Sigmoid colon (tissue), 4 donors: ENCODE data around the gene LARP1.

Experiments
- CTCF ChIP-seq, 4 experiments: fragments of 450-650 bp in 3 of 4; fragments of 200-600 bp in 1 of 4; IDR thresholded peaks; one replicate each; pipeline ENCODE4 v1.5.1; 2016 to 2019; ENCODE audit warnings: antibody characterized with exemption in 4 of 4, mild to moderate bottlenecking in 3 of 4, moderate library complexity in 2 of 4
- EP300 ChIP-seq, 4 donors: sonication (generic); formaldehyde crosslinking; IDR thresholded peaks; one replicate each; pipeline ENCODE4 v1.6.1; 2017; ENCODE audit warnings: antibody characterized with exemption in 4 of 4
- POLR2A ChIP-seq, 2 donors: fragments of 450-650 bp; IDR thresholded peaks; one replicate each; pipeline ENCODE4 v1.6.1; 2016; ENCODE audit warnings: antibody characterized with exemption in 2 of 2, mild to moderate bottlenecking in 2 of 2, moderate library complexity in 2 of 2
- POLR2AphosphoS5 ChIP-seq, 4 donors: sonication (generic); formaldehyde crosslinking; IDR thresholded peaks; one replicate each; pipeline ENCODE4 v1.6.1; 2017; ENCODE audit warnings: antibody characterized with exemption in 4 of 4

- TF ChIP-seq EP300 (IDR thresholded peaks at IDR 0.05) (no peak), CTCF (IDR thresholded peaks at IDR 0.05) (no peak), POLR2AphosphoS5 (IDR thresholded peaks at IDR 0.05) (no peak), POLR2A (IDR thresholded peaks at IDR 0.05) (no peak)
Measured at GRCh38 chr5:154714266-154714986, 40.8 kb upstream of the LARP1 start.
